OCI-LY7 (cell line): ENCODE measurements around the gene CALHM5.

Experiments
- CTCF ChIP-seq: fragments of 200-600 bp; sonication (generic); conservative IDR thresholded peaks from 2 replicates; pipeline ENCODE4 v1.5.1; 2014; ENCODE audit warnings: mild to moderate bottlenecking, antibody characterized with exemption, low read length, moderate library complexity, mixed read lengths
- EZH2phosphoT487 ChIP-seq: fragments of 200-600 bp; sonication (generic); IDR thresholded peaks from 2 replicates; pipeline ENCODE4 v1.6.1; 2018; ENCODE audit warnings: low read depth, borderline replicate concordance, mild to moderate bottlenecking, mixed run types, antibody characterized with exemption, low read length, moderate library complexity, mixed read lengths

- TF ChIP-seq CTCF (no peak), EZH2phosphoT487 (no peak)
Measured at GRCh38 chr6:116547358-116547757, 35.9 kb downstream of the CALHM5 start.
